ENCODE measurements around the gene CDK4. TPM values are rescaled to one million over a fixed set of nuclear protein-coding genes. Genes with fewer than 3 reads are reported as not detected.
"Not testable (repeated sequence)": the region's sequence is repeated elsewhere in the genome, so short reads cannot be mapped to it uniquely, and the experiment has no call there.

Gene CDK4
- total and polyA plus RNA-seq, 4 experiments from 2014 or later: 44.4 to 99.7 (median 66.7) TPM

DNA sequence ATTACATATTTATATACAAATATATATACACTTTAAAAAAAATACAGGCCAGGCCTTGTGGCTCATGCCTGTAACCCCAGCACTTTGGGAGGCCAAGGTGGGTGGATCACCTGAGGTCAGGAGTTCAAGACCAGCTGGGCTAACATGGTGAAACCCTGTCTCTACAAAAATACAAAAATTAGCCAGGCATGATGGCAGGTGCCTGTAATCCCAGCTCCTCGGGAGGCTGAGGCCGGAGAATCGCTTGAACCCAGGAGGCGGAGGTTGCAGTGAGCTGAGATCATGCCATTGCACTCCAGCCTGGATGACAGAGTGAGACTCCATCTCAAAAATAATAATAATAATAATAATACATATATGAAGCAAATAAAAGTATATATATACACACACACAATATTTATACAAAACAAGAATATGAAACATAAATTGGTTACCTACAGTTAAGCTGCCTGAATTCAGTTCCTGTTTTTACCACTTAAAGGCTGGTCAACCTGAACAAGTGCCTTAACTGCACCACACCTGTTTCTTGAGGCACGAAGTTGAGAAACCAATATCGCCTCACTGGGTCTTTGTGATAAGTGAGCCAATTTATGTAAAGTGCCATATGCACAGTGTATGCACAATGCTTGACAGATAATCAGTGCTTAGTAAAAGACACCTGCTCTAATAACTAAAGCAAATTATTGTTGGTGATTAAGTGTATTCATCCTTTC is 36.9 kb downstream of the CDK4 start:
- peaks cover 32 to 54% of the 10 kb centered on the region in 2 donors for H3K36me3 Mint-ChIP-seq
- POLR2A ChIA-PET (ENCODE audit: partially characterized antibody): interaction anchor here (0.7 to 1.5 kb wide), 2 partner anchors 8 to 9 kb away, joined by 3 read pairs; no protein-coding TSS in a partner anchor
- H3K27me3 Mint-ChIP-seq; H3K9me3 Mint-ChIP-seq; H3K27me3 ChIP-seq (ENCODE audit: insufficient read depth, low read length); intact Hi-C loops (cut with micrococcal nuclease); DNase-seq; H3K4me1 Mint-ChIP-seq; H3K4me3 ChIP-seq (ENCODE audit: low read length in 2 of 2); H3K4me1 ChIP-seq (ENCODE audit: insufficient read depth, low read length); CTCF ChIA-PET (ENCODE audit: partially characterized antibody); H3K27ac Mint-ChIP-seq; H3K9me3 ChIP-seq (ENCODE audit: control insufficient read depth in 1 of 2, low read length in 2 of 2); H3K27ac ChIP-seq (ENCODE audit: low read depth, low read length); H3K4me3 Mint-ChIP-seq: not testable (repeated sequence)
- peaks cover 45% of the 10 kb centered on the region for H3K36me3 ChIP-seq (ENCODE audit: insufficient read depth, low read length)

DNA sequence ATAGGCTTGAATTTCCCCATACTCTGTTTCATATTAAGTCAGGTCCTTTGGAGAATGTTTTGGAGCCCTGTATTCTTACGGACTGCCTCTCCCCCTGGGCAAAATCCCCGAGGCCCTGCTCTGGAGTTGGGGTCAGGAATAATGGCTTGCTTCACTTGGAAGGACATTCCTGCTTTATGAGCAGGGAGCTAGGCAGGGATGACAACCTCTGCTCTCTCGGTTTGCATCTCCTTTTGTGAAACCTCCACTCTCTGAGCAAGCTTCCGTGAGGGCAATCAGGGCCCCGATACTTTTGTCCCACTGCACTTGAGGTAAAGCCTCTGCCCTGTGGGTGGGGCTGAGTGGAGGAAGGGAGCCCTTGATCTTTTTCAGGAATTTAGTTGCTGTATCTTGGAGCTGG is 38.9 kb downstream of the CDK4 start:
- Histone ChIP-seq H3K4me3 (ENCODE audit: low read length in 2 of 2) (no peak overlapping the region), H3K27ac (ENCODE audit: low read depth, low read length) (no peak overlapping the region), H3K4me1 (ENCODE audit: insufficient read depth, low read length) (peaks cover 3% of the 10 kb centered on the region), H3K36me3 (ENCODE audit: insufficient read depth, low read length) (peaks cover 26% of the 10 kb centered on the region), H3K27me3 (ENCODE audit: insufficient read depth, low read length) (no peaks in the 10 kb centered on the region), H3K9me3 (ENCODE audit: control insufficient read depth in 1 of 2, low read length in 2 of 2) (no peaks in the 10 kb centered on the region)
- intact Hi-C loops (cut with micrococcal nuclease): no loop called here
- no peak for DNase-seq
- H3K27me3 Mint-ChIP-seq: no peaks in the 10 kb centered on the region
- ChIA-PET POLR2A (ENCODE audit: partially characterized antibody) (interaction anchor here (0.7 to 1.5 kb wide), 3 partner anchors 11 to 28 kb away, joined by 3 to 5 read pairs (median 4); partner anchors contain the start of gene OS9), CTCF (ENCODE audit: partially characterized antibody) (interaction anchor here (0.7 kb wide), 1 partner anchor 381 kb away, joined by 3 read pairs; no protein-coding TSS in a partner anchor)
- H3K27ac Mint-ChIP-seq: no peak overlapping the region
- H3K36me3 Mint-ChIP-seq: peaks cover 22 to 51% of the 10 kb centered on the region in 2 donors
- peaks cover 0 to 9% (median 4%) of the 10 kb centered on the region in 4 donors for H3K4me1 Mint-ChIP-seq
- H3K9me3 Mint-ChIP-seq: no peaks in the 10 kb centered on the region
- H3K4me3 Mint-ChIP-seq: no peak overlapping the region

DNA sequence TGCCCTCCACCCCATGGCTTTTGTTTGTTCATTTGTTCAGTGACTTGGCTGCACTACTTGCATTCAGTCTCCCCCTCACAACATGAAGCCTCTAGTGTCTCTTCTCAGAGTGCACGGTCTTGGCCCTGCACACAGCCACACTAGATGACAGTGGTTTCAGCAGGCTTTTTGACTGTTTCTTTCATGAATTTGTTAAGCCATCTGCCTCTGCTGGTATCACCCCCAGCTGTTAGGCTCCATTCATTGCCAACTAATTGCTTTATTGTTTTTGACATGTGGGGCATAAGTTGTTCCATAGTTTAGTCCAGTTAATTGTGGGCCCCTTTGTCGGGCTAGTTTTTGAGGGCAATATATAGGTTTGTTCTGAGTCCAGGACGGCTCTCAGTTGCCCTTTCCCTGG is 39.4 kb downstream of the CDK4 start:
- Histone ChIP-seq H3K36me3 (ENCODE audit: insufficient read depth, low read length) (peaks cover 20% of the 10 kb centered on the region), H3K4me3 (ENCODE audit: low read length in 2 of 2) (no peak overlapping the region), H3K27ac (ENCODE audit: low read depth, low read length) (no peak overlapping the region), H3K9me3 (ENCODE audit: control insufficient read depth in 1 of 2, low read length in 2 of 2) (no peaks in the 10 kb centered on the region), H3K27me3 (ENCODE audit: insufficient read depth, low read length) (no peaks in the 10 kb centered on the region), H3K4me1 (ENCODE audit: insufficient read depth, low read length) (peaks cover 3% of the 10 kb centered on the region)
- CTCF ChIA-PET (ENCODE audit: partially characterized antibody): no interaction called here
- POLR2A ChIA-PET (ENCODE audit: partially characterized antibody): interaction anchor here (0.7 to 1.5 kb wide), 2 partner anchors 12 to 28 kb away, joined by 4 to 5 read pairs; no protein-coding TSS in a partner anchor
- no peak overlapping the region for H3K27ac Mint-ChIP-seq
- H3K4me1 Mint-ChIP-seq: peaks cover 0 to 9% (median 4%) of the 10 kb centered on the region in 4 donors
- peaks cover 19 to 47% of the 10 kb centered on the region in 2 donors for H3K36me3 Mint-ChIP-seq
- no peaks in the 10 kb centered on the region for H3K27me3 Mint-ChIP-seq
- no peak for DNase-seq
- no peaks in the 10 kb centered on the region for H3K9me3 Mint-ChIP-seq
- no peak overlapping the region for H3K4me3 Mint-ChIP-seq
- intact Hi-C loops (cut with micrococcal nuclease): no loop called here

DNA sequence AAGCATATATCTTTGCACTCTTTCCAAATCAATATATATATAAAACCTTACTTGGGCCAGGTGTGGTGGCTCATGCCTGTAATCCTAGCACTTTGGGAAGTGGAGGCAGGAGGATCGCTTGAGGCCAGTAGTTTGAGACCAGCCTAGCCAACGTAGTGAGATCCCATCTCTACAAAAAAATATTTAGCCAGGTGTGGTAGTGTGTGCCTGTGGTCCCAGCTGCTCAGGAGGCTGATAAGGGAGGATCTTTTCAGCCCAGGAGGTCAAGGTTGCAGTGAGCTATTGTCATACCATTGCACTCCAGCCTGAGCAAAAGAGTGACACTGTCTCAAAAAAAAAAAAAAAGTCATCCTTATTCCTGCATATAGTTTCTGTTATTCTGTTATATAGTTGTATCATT is 43.8 kb downstream of the CDK4 start:
- peaks cover 41 to 56% of the 10 kb centered on the region in 2 donors for H3K36me3 Mint-ChIP-seq
- POLR2A ChIA-PET (ENCODE audit: partially characterized antibody): no interaction called here
- Histone ChIP-seq H3K4me3 (ENCODE audit: low read length in 2 of 2) (no peak overlapping the region), H3K9me3 (ENCODE audit: control insufficient read depth in 1 of 2, low read length in 2 of 2) (peaks cover 0 to 4% of the 10 kb centered on the region in 2 donors), H3K36me3 (ENCODE audit: insufficient read depth, low read length) (peaks cover 6% of the 10 kb centered on the region), H3K4me1 (ENCODE audit: insufficient read depth, low read length) (peaks cover 3% of the 10 kb centered on the region), H3K27ac (ENCODE audit: low read depth, low read length) (no peak overlapping the region), H3K27me3 (ENCODE audit: insufficient read depth, low read length) (no peaks in the 10 kb centered on the region)
- peaks cover 0 to 9% (median 4%) of the 10 kb centered on the region in 4 donors for H3K4me1 Mint-ChIP-seq
- no peak overlapping the region for H3K27ac Mint-ChIP-seq
- no peak for DNase-seq
- CTCF ChIA-PET (ENCODE audit: partially characterized antibody): interaction anchor here (1.1 kb wide), 1 partner anchor 33 kb away, joined by 5 read pairs; no protein-coding TSS in a partner anchor
- no peak overlapping the region for H3K4me3 Mint-ChIP-seq
- intact Hi-C loops (cut with micrococcal nuclease): no loop called here
- no peaks in the 10 kb centered on the region for H3K27me3 Mint-ChIP-seq
- H3K9me3 Mint-ChIP-seq: peaks cover 0 to 7% (median 5%) of the 10 kb centered on the region in 8 donors

DNA sequence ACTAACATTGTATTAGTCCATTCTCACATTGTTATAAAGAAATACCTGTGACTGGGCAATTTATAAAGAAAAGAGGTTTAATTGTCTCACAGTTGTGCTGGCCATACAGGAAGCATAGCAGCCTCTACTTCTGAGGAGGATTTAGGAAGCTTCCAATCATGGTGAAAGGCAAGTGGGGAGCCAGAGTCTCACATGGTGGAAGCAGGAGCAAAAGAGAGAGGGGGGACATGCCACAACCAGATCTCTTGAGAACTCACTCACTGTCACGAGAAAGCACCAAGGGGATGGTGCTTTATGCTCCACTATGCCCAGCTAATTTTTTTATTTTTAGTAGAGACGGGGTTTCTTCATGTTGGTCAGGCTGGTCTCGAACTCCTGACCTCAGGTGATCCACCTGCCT is 44.9 kb downstream of the CDK4 start:
- POLR2A ChIA-PET (ENCODE audit: partially characterized antibody): interaction anchor here (0.9 to 1.3 kb wide), 3 partner anchors 9 to 34 kb away, joined by 3 to 5 read pairs (median 3); no protein-coding TSS in a partner anchor
- DNase-seq: no peak
- H3K27ac ChIP-seq (ENCODE audit: low read depth, low read length): no peak overlapping the region

DNA sequence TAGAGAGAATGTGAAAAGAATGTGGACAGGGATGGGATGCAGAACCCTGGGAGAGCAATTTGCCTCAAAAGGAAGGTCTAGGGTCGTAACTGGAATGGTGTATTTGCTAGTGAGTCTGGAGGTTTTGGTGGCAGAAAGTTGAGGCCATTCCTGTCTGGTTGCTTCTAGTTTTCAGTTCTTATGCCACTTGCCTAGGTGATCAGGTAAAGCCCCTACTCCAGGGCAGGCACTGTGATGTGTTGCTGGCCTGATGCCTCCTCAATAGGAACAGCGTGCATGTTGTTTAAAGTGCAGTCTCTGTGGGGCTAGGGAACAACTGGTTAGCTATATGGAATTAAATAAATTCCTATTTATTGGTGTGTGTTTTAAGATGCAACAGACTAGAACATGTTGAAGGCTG is 51.8 kb downstream of the CDK4 start:
- H3K27me3 ChIP-seq (ENCODE audit: insufficient read depth, low read length): no peaks in the 10 kb centered on the region
- DNase-seq: no peak
- H3K4me3 ChIP-seq (ENCODE audit: low read length in 2 of 2): no peak overlapping the region
- Mint-ChIP-seq H3K9me3 (peaks cover 0 to 15% (median 5%) of the 10 kb centered on the region in 8 donors), H3K27ac (peak overlapping the region in 2 of 7 donors; percentile 63 to 69), H3K36me3 (peaks cover 74% of the 10 kb centered on the region in 2 donors), H3K27me3 (no peaks in the 10 kb centered on the region), H3K4me1 (peaks cover 0 to 33% (median 15%) of the 10 kb centered on the region in 4 donors), H3K4me3 (no peak overlapping the region)
- intact Hi-C loops (cut with micrococcal nuclease): no loop called here
- ChIA-PET CTCF (ENCODE audit: partially characterized antibody) (interaction anchor here (0.7 kb wide), 1 partner anchor 11 kb away, joined by 6 read pairs; no protein-coding TSS in a partner anchor), POLR2A (ENCODE audit: partially characterized antibody) (no interaction called here)
- H3K27ac ChIP-seq (ENCODE audit: low read depth, low read length): no peak overlapping the region
- peaks cover 9% of the 10 kb centered on the region for H3K4me1 ChIP-seq (ENCODE audit: insufficient read depth, low read length)
- peaks cover 0 to 4% of the 10 kb centered on the region in 2 donors for H3K9me3 ChIP-seq (ENCODE audit: control insufficient read depth in 1 of 2, low read length in 2 of 2)
- H3K36me3 ChIP-seq (ENCODE audit: insufficient read depth, low read length): peaks cover 44% of the 10 kb centered on the region

More for the DNA sequence above, 44.9 kb downstream of the CDK4 start:
- H3K4me1 Mint-ChIP-seq: peaks cover 0 to 9% (median 4%) of the 10 kb centered on the region in 4 donors
- intact Hi-C loops (cut with micrococcal nuclease): no loop called here
- no peak overlapping the region for H3K4me3 ChIP-seq (ENCODE audit: low read length in 2 of 2)
- H3K36me3 Mint-ChIP-seq: peaks cover 52 to 59% of the 10 kb centered on the region in 2 donors
- CTCF ChIA-PET (ENCODE audit: partially characterized antibody): no interaction called here
- H3K36me3 ChIP-seq (ENCODE audit: insufficient read depth, low read length): peaks cover 12% of the 10 kb centered on the region
- no peaks in the 10 kb centered on the region for H3K27me3 Mint-ChIP-seq
- peaks cover 0 to 4% of the 10 kb centered on the region in 2 donors for H3K9me3 ChIP-seq (ENCODE audit: control insufficient read depth in 1 of 2, low read length in 2 of 2)
- no peaks in the 10 kb centered on the region for H3K27me3 ChIP-seq (ENCODE audit: insufficient read depth, low read length)
- peaks cover 0 to 15% (median 5%) of the 10 kb centered on the region in 8 donors for H3K9me3 Mint-ChIP-seq
- H3K27ac Mint-ChIP-seq: peak overlapping the region in 2 of 7 donors; percentile 31 to 46
- no peak overlapping the region for H3K4me3 Mint-ChIP-seq
- H3K4me1 ChIP-seq (ENCODE audit: insufficient read depth, low read length): no peaks in the 10 kb centered on the region

DNA sequence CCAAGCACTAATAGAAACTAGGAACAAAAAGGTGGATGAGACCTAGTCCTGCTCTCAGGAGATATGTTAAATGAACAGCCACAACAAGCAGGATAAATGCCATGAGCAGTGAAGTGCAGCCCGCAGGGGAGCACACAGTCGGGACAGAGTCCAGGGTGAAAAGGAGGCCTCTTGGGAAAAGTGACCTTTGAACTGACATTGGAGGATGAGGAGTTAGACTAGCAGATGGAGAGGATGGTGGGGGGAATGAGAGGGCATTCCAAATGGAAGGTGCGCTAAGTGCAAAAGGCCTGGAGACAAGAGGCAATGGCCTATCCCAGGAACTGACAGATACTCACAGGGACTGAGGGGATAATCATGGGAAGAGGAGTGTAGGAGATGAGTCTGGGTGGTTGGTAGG is 53.7 kb downstream of the CDK4 start:
- H3K27ac ChIP-seq (ENCODE audit: low read depth, low read length): no peak overlapping the region
- H3K36me3 Mint-ChIP-seq: peaks cover 60 to 62% of the 10 kb centered on the region in 2 donors
- H3K27ac Mint-ChIP-seq: peak overlapping the region in 2 of 7 donors; percentile 6 to 15
- POLR2A ChIA-PET (ENCODE audit: partially characterized antibody): interaction anchor here (0.6 kb wide), 1 partner anchor 1070 kb away, joined by 3 read pairs; no protein-coding TSS in a partner anchor
- CTCF ChIA-PET (ENCODE audit: partially characterized antibody): interaction anchor here (1.0 kb wide), 1 partner anchor 58 kb away, joined by 3 read pairs; no protein-coding TSS in a partner anchor
- H3K9me3 ChIP-seq (ENCODE audit: control insufficient read depth in 1 of 2, low read length in 2 of 2): no peaks in the 10 kb centered on the region
- peaks cover 19% of the 10 kb centered on the region for H3K4me1 ChIP-seq (ENCODE audit: insufficient read depth, low read length)
- H3K4me3 ChIP-seq (ENCODE audit: low read length in 2 of 2): no peak overlapping the region
- no peaks in the 10 kb centered on the region for H3K27me3 ChIP-seq (ENCODE audit: insufficient read depth, low read length)
- DNase-seq: no peak
- no peaks in the 10 kb centered on the region for H3K27me3 Mint-ChIP-seq
- peaks cover 0 to 33% (median 15%) of the 10 kb centered on the region in 4 donors for H3K4me1 Mint-ChIP-seq
- peaks cover 39% of the 10 kb centered on the region for H3K36me3 ChIP-seq (ENCODE audit: insufficient read depth, low read length)
- H3K4me3 Mint-ChIP-seq: peak overlapping the region in 1 of 8 donors; percentile 15
- intact Hi-C loops (cut with micrococcal nuclease): loop anchor here (10.0 kb wide), 1 partner anchor 244 kb away; the partner anchor contains the start of genes GLI1 and INHBE
- H3K9me3 Mint-ChIP-seq: peaks cover 0 to 10% (median 1%) of the 10 kb centered on the region in 8 donors

All from CD4-positive, alpha-beta memory T cell (primary cell).